Measurements from ENCODE around the gene SLC16A8.

DNA sequence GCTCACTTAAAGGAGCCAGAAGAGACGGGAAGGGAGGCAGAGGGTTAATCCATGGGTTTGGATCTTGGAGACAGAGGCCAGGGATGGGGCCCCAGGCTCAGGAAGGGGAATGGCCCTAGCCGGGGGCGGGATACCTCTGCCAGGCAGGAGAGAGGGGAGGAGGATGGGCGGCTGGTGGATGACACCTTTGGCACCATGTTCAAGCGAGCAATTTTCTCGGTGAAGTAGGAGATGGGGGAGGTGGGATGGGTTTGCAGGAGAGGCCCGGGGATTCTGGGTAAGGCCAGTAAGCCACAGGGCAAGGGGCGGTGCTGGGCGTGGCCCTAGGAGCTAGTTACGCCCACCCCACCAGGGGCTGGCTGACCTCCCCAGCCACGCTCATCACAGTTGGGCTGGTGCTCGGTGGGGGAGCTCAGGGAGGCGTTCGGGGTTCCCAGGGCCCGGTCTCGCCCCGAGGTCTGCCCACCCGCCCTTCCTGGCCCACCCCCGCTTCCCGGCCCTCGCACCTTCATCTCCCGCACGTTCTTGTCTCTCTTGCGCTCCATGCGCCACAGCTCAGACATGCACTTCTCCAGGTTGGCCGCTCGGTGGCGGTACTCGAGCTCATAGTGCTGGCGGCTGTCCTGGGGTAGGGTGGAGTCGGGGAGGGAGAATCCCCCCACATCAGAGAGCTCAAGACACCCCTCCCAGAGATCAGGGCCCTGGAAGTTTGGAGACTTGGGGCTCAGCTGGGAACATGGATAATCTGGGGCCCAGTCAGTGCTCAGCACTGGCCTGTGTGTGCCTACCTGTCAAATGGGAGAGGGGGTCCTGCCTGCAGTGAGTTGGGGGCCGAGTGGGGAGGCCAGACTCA is 13.8 kb upstream of the SLC16A8 start:
- TF ChIP-seq, protein P1, sequence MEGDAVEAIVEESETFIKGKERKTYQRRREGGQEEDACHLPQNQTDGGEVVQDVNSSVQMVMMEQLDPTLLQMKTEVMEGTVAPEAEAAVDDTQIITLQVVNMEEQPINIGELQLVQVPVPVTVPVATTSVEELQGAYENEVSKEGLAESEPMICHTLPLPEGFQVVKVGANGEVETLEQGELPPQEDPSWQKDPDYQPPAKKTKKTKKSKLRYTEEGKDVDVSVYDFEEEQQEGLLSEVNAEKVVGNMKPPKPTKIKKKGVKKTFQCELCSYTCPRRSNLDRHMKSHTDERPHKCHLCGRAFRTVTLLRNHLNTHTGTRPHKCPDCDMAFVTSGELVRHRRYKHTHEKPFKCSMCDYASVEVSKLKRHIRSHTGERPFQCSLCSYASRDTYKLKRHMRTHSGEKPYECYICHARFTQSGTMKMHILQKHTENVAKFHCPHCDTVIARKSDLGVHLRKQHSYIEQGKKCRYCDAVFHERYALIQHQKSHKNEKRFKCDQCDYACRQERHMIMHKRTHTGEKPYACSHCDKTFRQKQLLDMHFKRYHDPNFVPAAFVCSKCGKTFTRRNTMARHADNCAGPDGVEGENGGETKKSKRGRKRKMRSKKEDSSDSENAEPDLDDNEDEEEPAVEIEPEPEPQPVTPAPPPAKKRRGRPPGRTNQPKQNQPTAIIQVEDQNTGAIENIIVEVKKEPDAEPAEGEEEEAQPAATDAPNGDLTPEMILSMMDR (IDR thresholded peaks at IDR 0.05), result peak in 1 of 3 experiments; percentile 25
- no peak for TF ChIP-seq EP300 (IDR thresholded peaks at IDR 0.05)

Data from esophagus muscularis mucosa (tissue), 3 donors.